Neuron (in vitro differentiated cells): ENCODE measurements around the gene KLHDC1.
"Not testable (repeated sequence)": the region's sequence is repeated elsewhere in the genome, so short reads cannot be mapped to it uniquely, and the experiment has no call there.

ENCODE experiments used
- H2AFZ ChIP-seq: one replicate; pipeline ENCODE4 v1.6.1; 2013; ENCODE audit warnings: low read depth, mild to moderate bottlenecking, inconsistent platforms, low read length, moderate library complexity
- H3K27me3 ChIP-seq: one replicate; pipeline ENCODE4 v1.6.1; 2013; ENCODE audit warnings: low read length; ENCODE audit not compliant: insufficient read depth
- H3K36me3 ChIP-seq: one replicate; pipeline ENCODE4 v1.6.1; 2013; ENCODE audit warnings: low read length; ENCODE audit not compliant: insufficient read depth
- H3K4me1 ChIP-seq: one replicate; pipeline ENCODE4 v1.6.1; 2013; ENCODE audit warnings: low read length; ENCODE audit not compliant: insufficient read depth
- H3K4me3 ChIP-seq: 2 replicates; pipeline ENCODE4 v1.5.1; 2013; ENCODE audit warnings: mild to moderate bottlenecking, low read length, moderate library complexity
- H3K9me3 ChIP-seq: one replicate; pipeline ENCODE4 v1.6.1; 2013; ENCODE audit warnings: low read length

Gene KLHDC1

GRCh38 chr14:49774106-49774505 is 81.2 kb downstream of the KLHDC1 start:
- Histone ChIP-seq H2AFZ (no peak overlapping the region), H3K36me3 (peaks cover 50% of the 10 kb centered on the region), H3K4me1 (peaks cover 16% of the 10 kb centered on the region), H3K27me3 (no peaks in the 10 kb centered on the region), H3K4me3 (no peak overlapping the region), H3K9me3 (no peaks in the 10 kb centered on the region)

- Histone ChIP-seq H3K27me3 (no peaks in the 10 kb centered on the region), H2AFZ (no peak overlapping the region), H3K4me3 (no peak overlapping the region), H3K9me3 (no peaks in the 10 kb centered on the region), H3K4me1 (no peaks in the 10 kb centered on the region), H3K36me3 (peaks cover 85% of the 10 kb centered on the region)
Measured at GRCh38 chr14:49778421-49778820, 85.5 kb downstream of the KLHDC1 start.

GRCh38 chr14:49781040-49781439 is 88.1 kb downstream of the KLHDC1 start:
- not testable (repeated sequence) for H3K27me3 ChIP-seq, H2AFZ ChIP-seq, H3K9me3 ChIP-seq, H3K4me1 ChIP-seq, H3K4me3 ChIP-seq
- H3K36me3 ChIP-seq: peaks cover 88% of the 10 kb centered on the region

- H3K4me1 ChIP-seq: no peaks in the 10 kb centered on the region
- H3K36me3 ChIP-seq: peaks cover 90% of the 10 kb centered on the region
- H3K27me3 ChIP-seq: no peaks in the 10 kb centered on the region
- H2AFZ ChIP-seq: no peak overlapping the region
- no peak overlapping the region for H3K4me3 ChIP-seq
- no peaks in the 10 kb centered on the region for H3K9me3 ChIP-seq
Measured at GRCh38 chr14:49783394-49784014, 90.6 kb downstream of the KLHDC1 start.

- Histone ChIP-seq H3K36me3 (peaks cover 86% of the 10 kb centered on the region), H2AFZ (no peak overlapping the region)
Measured at GRCh38 chr14:49786315-49786714, 93.4 kb downstream of the KLHDC1 start.

GRCh38 chr14:49792618-49793017 is 99.7 kb downstream of the KLHDC1 start:
- peaks cover 82% of the 10 kb centered on the region for H3K36me3 ChIP-seq
- H3K9me3 ChIP-seq: no peaks in the 10 kb centered on the region
- H3K27me3 ChIP-seq: no peaks in the 10 kb centered on the region
- H3K4me3 ChIP-seq: no peak overlapping the region
- no peak overlapping the region for H2AFZ ChIP-seq
- H3K4me1 ChIP-seq: no peaks in the 10 kb centered on the region

More at GRCh38 chr14:49786315-49786714, 93.4 kb downstream of the KLHDC1 start:
- H3K4me3 ChIP-seq: no peak overlapping the region
- no peaks in the 10 kb centered on the region for H3K4me1 ChIP-seq
- H3K27me3 ChIP-seq: no peaks in the 10 kb centered on the region
- H3K9me3 ChIP-seq: no peaks in the 10 kb centered on the region

- H3K4me3 ChIP-seq: no peak overlapping the region
- H2AFZ ChIP-seq: no peak overlapping the region
- no peaks in the 10 kb centered on the region for H3K27me3 ChIP-seq
- H3K9me3 ChIP-seq: no peaks in the 10 kb centered on the region
- H3K4me1 ChIP-seq: no peaks in the 10 kb centered on the region
- peaks cover 87% of the 10 kb centered on the region for H3K36me3 ChIP-seq
Measured at GRCh38 chr14:49796025-49796424, 103.1 kb downstream of the KLHDC1 start.
